Left lung (tissue), 10 donors: ENCODE measurements around the gene TMEM171. TPM values are rescaled to one million over a fixed set of nuclear protein-coding genes. Genes with fewer than 3 reads are reported as not detected.

Experiments used
- ATAC-seq: fragments of 200-7000 bp; cut with Tn5 transposase; one replicate; pipeline ENCODE4 v1.9.1; 2020; ENCODE audit warnings: moderate library complexity
- DNase-seq, 4 donors: peaks; one replicate each; pipeline ENCODE4 v3.0.0-alpha.2; 2013 to 2020
- H3K27ac ChIP-seq, 2 donors: fragments of 200-600 bp; sonication (generic) in 1 of 2; one replicate each; pipeline versions ENCODE4 v1.5.0 to v1.8.0; 2020 to 2021
- H3K27me3 ChIP-seq, 2 donors: fragments of 200-600 bp; sonication (generic) in 1 of 2; one replicate each; pipeline versions ENCODE4 v1.5.0 to v1.8.0; 2020 to 2021
- H3K36me3 ChIP-seq, 2 donors: fragments of 200-600 bp; sonication (generic) in 1 of 2; one replicate each; pipeline versions ENCODE4 v1.5.0 to v1.8.0; 2020 to 2021
- H3K4me1 ChIP-seq, 2 donors: fragments of 200-600 bp; one replicate each; pipeline ENCODE4 v1.8.0; 2021
- H3K4me3 ChIP-seq, 2 donors: fragments of 200-600 bp; sonication (generic) in 1 of 2; one replicate each; pipeline versions ENCODE4 v1.5.0 to v1.8.0; 2020 to 2021; ENCODE audit warnings: mild to moderate bottlenecking in 1 of 2
- H3K9me3 ChIP-seq, 2 donors: fragments of 200-600 bp; sonication (generic) in 1 of 2; one replicate each; pipeline versions ENCODE4 v1.5.0 to v1.8.0; 2020 to 2021
- CTCF ChIP-seq, 2 donors: fragments of 200-600 bp; sonication (generic) in 1 of 2; IDR thresholded peaks; one replicate each; pipeline versions ENCODE4 v1.5.0 to v1.8.0; 2021; ENCODE audit warnings: antibody characterized with exemption in 2 of 2
- intact Hi-C, 2 donors: fragments of 100-400 bp; cut with DNase I; formaldehyde crosslinking; loops; one replicate each; pipeline versions ENCODE4 v1.11.2 to v1.14.2; 2022
- polyA plus RNA-seq, 6 donors: library from polyadenylated mRNA; unstranded; fragments of 120-200 nt; gene quantifications; one replicate each; pipeline ENCODE4 v1.2.1, GENCODE V29; 2013; ENCODE audit not compliant: insufficient read length in 6 of 6
- total RNA-seq, 2 donors: library from RNA; stranded (reverse); fragmentation: NEBNext Ultra II Directional; extraction: Animal tissue kit (Norgen Biotek cat#: 25700); gene quantifications; one replicate each; pipeline ENCODE4 v1.2.1, GENCODE V29; 2021
- donor health status: DM: no; HTN: yes; CAD: no.
- donor health status: DM: no; HTN: no; CAD: no.

The TMEM171 gene
- total and polyA plus RNA-seq, 8 donors: 0.10 to 0.37 (median 0.24) TPM; not detected in 4

- ATAC-seq (no peak), DNase-seq (no peak)
- peaks cover 0 to 6% of the 10 kb centered on the region in 2 donors for H3K9me3 ChIP-seq
- intact Hi-C loops: no loop called here
- H3K27ac ChIP-seq: no peak overlapping the region
- no peaks in the 10 kb centered on the region for H3K27me3 ChIP-seq
- H3K4me1 ChIP-seq: no peaks in the 10 kb centered on the region
- peaks cover 0 to 11% of the 10 kb centered on the region in 2 donors for H3K36me3 ChIP-seq
- no peak for TF ChIP-seq CTCF (IDR thresholded peaks at IDR 0.05)
- no peak overlapping the region for H3K4me3 ChIP-seq
Measured at GRCh38 chr5:73094415-73094814, 26.0 kb upstream of the TMEM171 start.

GRCh38 chr5:73095564-73096238 lies 24.7 kb upstream of the TMEM171 start:
- Histone ChIP-seq H3K27me3 (no peaks in the 10 kb centered on the region), H3K4me1 (no peaks in the 10 kb centered on the region), H3K4me3 (no peak overlapping the region), H3K36me3 (peaks cover 0 to 5% of the 10 kb centered on the region in 2 donors), H3K9me3 (peaks cover 0 to 6% of the 10 kb centered on the region in 2 donors), H3K27ac (no peak overlapping the region)
- intact Hi-C loops: no loop called here
- DNase-seq (no peak), ATAC-seq (no peak)
- no peak for TF ChIP-seq CTCF (IDR thresholded peaks at IDR 0.05)

- no peak for ATAC-seq
- no peak for DNase-seq
- H3K36me3 ChIP-seq: peaks cover 0 to 5% of the 10 kb centered on the region in 2 donors
- H3K27me3 ChIP-seq: no peaks in the 10 kb centered on the region
- intact Hi-C loops: no loop called here
- peaks cover 0 to 6% of the 10 kb centered on the region in 2 donors for H3K9me3 ChIP-seq
- TF ChIP-seq CTCF (IDR thresholded peaks at IDR 0.05): no peak
- H3K4me1 ChIP-seq: no peaks in the 10 kb centered on the region
- H3K4me3 ChIP-seq: no peak overlapping the region
- no peak overlapping the region for H3K27ac ChIP-seq
Measured at GRCh38 chr5:73096239-73096575, 24.2 kb upstream of the TMEM171 start.

GRCh38 chr5:73097740-73098139 lies 22.6 kb upstream of the TMEM171 start:
- DNase-seq (no peak), ATAC-seq (no peak)
- H3K9me3 ChIP-seq: peaks cover 0 to 6% of the 10 kb centered on the region in 2 donors
- no peak for TF ChIP-seq CTCF (IDR thresholded peaks at IDR 0.05)
- H3K4me3 ChIP-seq: no peak overlapping the region
- H3K27ac ChIP-seq: no peak overlapping the region
- H3K36me3 ChIP-seq: no peaks in the 10 kb centered on the region
- H3K4me1 ChIP-seq: no peaks in the 10 kb centered on the region
- H3K27me3 ChIP-seq: no peaks in the 10 kb centered on the region
- intact Hi-C loops: no loop called here

- intact Hi-C loops: no loop called here
- Histone ChIP-seq H3K4me1 (no peaks in the 10 kb centered on the region), H3K9me3 (peaks cover 0 to 6% of the 10 kb centered on the region in 2 donors), H3K36me3 (no peaks in the 10 kb centered on the region), H3K4me3 (no peak overlapping the region), H3K27ac (no peak overlapping the region), H3K27me3 (no peaks in the 10 kb centered on the region)
- no peak for ATAC-seq
- no peak for DNase-seq
- TF ChIP-seq CTCF (IDR thresholded peaks at IDR 0.05): no peak
Measured at GRCh38 chr5:73100109-73100508, 20.3 kb upstream of the TMEM171 start.
